HepG2 (cell line): ENCODE data around the gene CDK17. TPM values are rescaled to one million over a fixed set of nuclear protein-coding genes. Genes with fewer than 3 reads are reported as not detected.

Source experiments
- ATAC-seq: fragments of 200-7000 bp; cut with Tn5 transposase; 3 replicates; pipeline ENCODE4 v1.9.1; 2020; ENCODE audit warnings: mild to moderate bottlenecking, moderate library complexity
- BruUV-seq: library from RNA; stranded (reverse); fragments of 400-500 nt; replicated peaks from 2 replicates; lab custom pipeline; 2021; lab: Mats Ljungman, UMichigan
- CTCF ChIA-PET: fragments of 300-600 bp; formaldehyde crosslinking; extraction: SDS; loops from one replicate; lab custom pipeline; 2021; ENCODE audit warnings: low total read pairs, inconsistent platforms, low intra/inter-chr PET ratio; lab: Yijun Ruan, JAX
- POLR2A ChIA-PET: fragments of 350-600 bp; sonication (Branson Sonifier 250); formaldehyde crosslinking; loops from one replicate; lab custom pipeline; 2020; ENCODE audit warnings: antibody characterized with exemption, inconsistent platforms; lab: Yijun Ruan, JAX
- DNase-seq: peaks from one replicate; pipeline ENCODE4 v3.0.0-alpha.2; 2015; ENCODE audit warnings: low spot score
- FAIRE-seq: peaks from 3 replicates; lab custom pipeline; 2011; peaks lifted over from hg19 to GRCh38; lab: Jason Lieb, UNC
- H2AFZ ChIP-seq: one replicate; pipeline ENCODE4 v1.6.1; 2011; ENCODE audit warnings: low read length, inconsistent platforms
- H3K27ac ChIP-seq: fragments of 300-600 bp; 3 replicates; pipeline ENCODE4 v1.8.0; 2011; ENCODE audit warnings: mixed run types, mild to moderate bottlenecking, mixed read lengths, low read length, inconsistent platforms; ENCODE audit not compliant: insufficient read depth; ENCODE audit errors: extremely low read length
- H3K27me3 ChIP-seq, 2 experiments: fragments of 200-600 bp in 1 of 2; 2 replicates in 1 of 2; 3 replicates in 1 of 2; pipeline versions ENCODE4 v1.6.0 to v1.8.0; 2011; ENCODE audit warnings: low read length in 2 of 2, mild to moderate bottlenecking in 2 of 2, moderate library complexity in 2 of 2, inconsistent platforms in 1 of 2; ENCODE audit not compliant: insufficient read depth in 2 of 2, control insufficient read depth in 1 of 2
- H3K36me3 ChIP-seq, 2 experiments: fragments of 200-600 bp in 1 of 2; replicated peaks in 1 of 2; 2 replicates in 1 of 2; 3 replicates in 1 of 2; pipeline versions ENCODE4 v1.5.1 to v1.8.0; 2011; ENCODE audit warnings: low read length in 2 of 2, inconsistent platforms in 1 of 2; ENCODE audit not compliant: insufficient read depth in 2 of 2, control insufficient read depth in 1 of 2
- H3K4me1 ChIP-seq: 2 replicates; pipeline ENCODE4 v1.5.1; 2012; ENCODE audit warnings: low read length, inconsistent platforms; ENCODE audit not compliant: insufficient read depth
- H3K4me2 ChIP-seq: 2 replicates; pipeline ENCODE4 v1.6.0; 2011; ENCODE audit warnings: low read depth, low read length, inconsistent platforms
- H3K4me3 ChIP-seq, 3 experiments: fragments of 200-600 bp in 1 of 3; sonication (generic), shearing (Covaris generic) in 1 of 3; replicated peaks in 1 of 3; 2 replicates each; pipeline ENCODE4 v1.5.1; 2011 to 2016; ENCODE audit warnings: low read length in 3 of 3, inconsistent platforms in 2 of 3, low read depth in 2 of 3, mild to moderate bottlenecking in 2 of 3, control low read depth in 1 of 3, mixed read lengths in 1 of 3; ENCODE audit not compliant: insufficient read depth in 1 of 3
- H3K79me2 ChIP-seq: one replicate; pipeline ENCODE4 v1.6.1; 2011; ENCODE audit warnings: low read length, inconsistent platforms; ENCODE audit not compliant: insufficient read depth
- H3K9ac ChIP-seq: 2 replicates; pipeline ENCODE4 v1.6.0; 2011; ENCODE audit warnings: mild to moderate bottlenecking, low read depth, low read length, inconsistent platforms; ENCODE audit not compliant: insufficient read depth
- H3K9me3 ChIP-seq: 2 replicates; pipeline ENCODE4 v1.5.1; 2012; ENCODE audit warnings: mild to moderate bottlenecking, low read length
- H4K20me1 ChIP-seq: 2 replicates; pipeline ENCODE4 v1.6.0; 2011; ENCODE audit warnings: inconsistent platforms, mild to moderate bottlenecking, low read length, moderate library complexity; ENCODE audit not compliant: insufficient read depth
- AFF4 ChIP-seq: sonication (generic); formaldehyde crosslinking; IDR thresholded peaks from 2 replicates; pipeline ENCODE4 v1.4.0; 2020; ENCODE audit warnings: missing genetic modification reagents
- ATM ChIP-seq: fragments of 450-650 bp; IDR thresholded peaks from 2 replicates; pipeline ENCODE4 v1.7.1; 2017; ENCODE audit warnings: mild to moderate bottlenecking, borderline replicate concordance
- FOXJ3 ChIP-seq: sonication (generic); formaldehyde crosslinking; IDR thresholded peaks from 2 replicates; pipeline ENCODE4 v1.4.0; 2020; ENCODE audit warnings: missing genetic modification reagents, mild to moderate bottlenecking, borderline replicate concordance
- RARG ChIP-seq: sonication (generic); formaldehyde crosslinking; IDR thresholded peaks from 2 replicates; pipeline ENCODE4 v1.4.0; 2020; ENCODE audit warnings: low read depth, mild to moderate bottlenecking, missing genetic modification reagents
- TEAD3 ChIP-seq: optimal IDR thresholded peaks from 2 replicates; pipeline ENCODE3; 2016; ENCODE audit warnings: borderline replicate concordance
- ZNF337 ChIP-seq: sonication (generic); formaldehyde crosslinking; IDR thresholded peaks from 2 replicates; pipeline ENCODE4 v1.5.1; 2020; ENCODE audit warnings: missing genetic modification reagents, low read depth, mild to moderate bottlenecking, borderline replicate concordance
- ZNF746 ChIP-seq: sonication (generic); formaldehyde crosslinking; IDR thresholded peaks from 2 replicates; pipeline ENCODE4 v1.8.0; 2022; ENCODE audit warnings: mild to moderate bottlenecking, missing genetic modification reagents
- ZSCAN21 ChIP-seq: sonication (generic); formaldehyde crosslinking; IDR thresholded peaks from 2 replicates; pipeline ENCODE4 v1.8.0; 2022; ENCODE audit warnings: mild to moderate bottlenecking, missing genetic modification reagents, moderate library complexity, borderline replicate concordance
- ZSCAN22 ChIP-seq: sonication (generic); formaldehyde crosslinking; IDR thresholded peaks from 2 replicates; pipeline ENCODE4 v1.4.0; 2020; ENCODE audit warnings: mild to moderate bottlenecking, missing genetic modification reagents
- WGBS: methylation state at CpG from one replicate; pipeline ENCODE4 v1.1.6; 2017; ENCODE audit warnings: low lambda C conversion rate; 5-methylcytosine and 5-hydroxymethylcytosine counted together
- in situ Hi-C: cut with HindIII; loops from 2 replicates; pipeline ENCODE4 v1.10.0; 2017; ENCODE audit warnings: low pct_unique_long_range_greater_than_20kb; ENCODE audit not compliant: extremely low pct_ligation_motif_present
- intact Hi-C: fragments of 100-400 bp; cut with micrococcal nuclease; formaldehyde crosslinking; loops from one replicate; pipeline ENCODE4 v1.10.0; 2022; ENCODE audit not compliant: unreplicated experiment
- polyA plus RNA-seq, 8 experiments: library from polyadenylated mRNA; depleted of rRNA in 3 of 8; stranded (reverse) in 7 of 8; unstranded in 1 of 8; fragments of >200 nt; fragmentation: Illumina TruSeq in 4 of 8; extraction: Trizol in 4 of 8; gene quantifications; 2 replicates each; pipeline versions ENCODE4 v1.2.1 to v1.2.3, GENCODE V29; 2011 to 2016; ENCODE audit warnings: low read depth in 4 of 8, missing spikeins in 1 of 8, mixed read lengths in 1 of 8; ENCODE audit not compliant: insufficient read depth in 1 of 8
- total RNA-seq, 5 experiments: library from RNA; depleted of rRNA; stranded (reverse); fragments of >200 nt; fragmentation: Illumina TruSeq; extraction: Trizol; gene quantifications; 2 replicates each; pipeline ENCODE4 v1.2.3, GENCODE V29; 2016; ENCODE audit warnings: low read depth in 1 of 5
- TF ChIP-seq, protein P1 (sequence below): sonication (generic); formaldehyde crosslinking; IDR thresholded peaks from 2 replicates; pipeline ENCODE4 v1.5.0; 2020; ENCODE audit warnings: missing genetic modification reagents

CDK17 gene
- total and polyA plus RNA-seq, 2 of the 13 experiments (the other 11 are each of a cell fraction or from before 2014, with no cell fraction given) = 9.9 to 22.3 TPM

GRCh38 chr12:96261557-96261956 lies 138.7 kb downstream of the CDK17 start:
- no TSS peak for BruUV-seq
- Histone ChIP-seq H3K4me1 (peaks cover 53% of the 10 kb centered on the region), H3K4me3 (no peak overlapping the region), H3K9ac (no peak overlapping the region), H3K9me3 (no peaks in the 10 kb centered on the region), H2AFZ (no peak overlapping the region), H4K20me1 (no peaks in the 10 kb centered on the region), H3K79me2 (no peaks in the 10 kb centered on the region), H3K27ac (no peak overlapping the region), H3K27me3 (no peaks in the 10 kb centered on the region), H3K36me3 (0 out of 5 replicates have a peak, but pooled peaks cover 0 to 2% of the 10 kb centered on the region in 2 experiments), H3K4me2 (no peak overlapping the region)
- DNase-seq (no peak), ATAC-seq (no peak), FAIRE-seq (no peak)
- 95% methylated on average over 5 of the region's 5 CpGs for WGBS
- intact Hi-C loops (loop anchor here (10.0 kb wide), 1 partner anchor 47 kb away; no protein-coding TSS in a partner anchor), in situ Hi-C loops (no loop called here)
- POLR2A ChIA-PET = no interaction called here
- CTCF ChIA-PET = no interaction called here
- TF ChIP-seq ZSCAN21 (CRISPR knock-in tag) = no peak
- TF ChIP-seq, protein P1, sequence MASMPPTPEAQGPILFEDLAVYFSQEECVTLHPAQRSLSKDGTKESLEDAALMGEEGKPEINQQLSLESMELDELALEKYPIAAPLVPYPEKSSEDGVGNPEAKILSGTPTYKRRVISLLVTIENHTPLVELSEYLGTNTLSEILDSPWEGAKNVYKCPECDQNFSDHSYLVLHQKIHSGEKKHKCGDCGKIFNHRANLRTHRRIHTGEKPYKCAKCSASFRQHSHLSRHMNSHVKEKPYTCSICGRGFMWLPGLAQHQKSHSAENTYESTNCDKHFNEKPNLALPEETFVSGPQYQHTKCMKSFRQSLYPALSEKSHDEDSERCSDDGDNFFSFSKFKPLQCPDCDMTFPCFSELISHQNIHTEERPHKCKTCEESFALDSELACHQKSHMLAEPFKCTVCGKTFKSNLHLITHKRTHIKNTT (CRISPR knock-in tag) = no peak
- TF ChIP-seq RARG (CRISPR knock-in tag) = no peak
- no peak for TF ChIP-seq FOXJ3
- no peak for TF ChIP-seq TEAD3 (CRISPR knock-in tag)
- TF ChIP-seq ZNF337 (CRISPR knock-in tag) = no peak
- no peak for TF ChIP-seq ZSCAN22
- TF ChIP-seq AFF4 (CRISPR knock-in tag) = no peak
- no peak for TF ChIP-seq ATM
- TF ChIP-seq ZNF746 (CRISPR knock-in tag) = no peak
